Myocyte (in vitro differentiated cells): ENCODE data around the gene RFX3. TPM values are rescaled to one million over a fixed set of nuclear protein-coding genes. Genes with fewer than 3 reads are reported as not detected.

Experiments
- DNase-seq: peaks from one replicate; pipeline ENCODE4 v3.0.0-alpha.2; 2012; ENCODE audit warnings: low read depth
- total RNA-seq: library from RNA; depleted of rRNA; stranded (reverse); fragments of >200 nt; gene quantifications from 2 replicates; pipeline ENCODE4 v1.2.3, GENCODE V29; 2014

RFX3 gene
- total RNA-seq, 1 donor from 2014 or later, result 3.0 TPM

DNA sequence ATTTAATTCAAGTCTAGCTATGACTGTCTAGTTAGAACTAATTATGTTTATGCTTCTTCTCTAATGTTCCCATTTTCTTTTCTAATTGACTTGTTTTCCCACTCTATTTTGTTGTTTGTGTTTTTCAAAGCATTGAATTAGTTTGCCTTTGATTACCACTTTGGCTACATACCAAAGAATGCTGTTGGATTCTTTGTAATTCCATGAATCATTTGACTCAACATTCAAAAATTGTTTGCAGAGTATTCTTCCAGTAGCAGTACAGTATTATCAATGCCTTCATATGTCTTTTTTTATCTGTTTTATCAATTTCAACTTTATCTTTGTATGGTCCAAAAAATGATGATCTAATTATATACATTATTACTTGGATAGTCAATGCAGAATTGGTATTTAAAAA is 288.7 kb downstream of the RFX3 start:
- DNase-seq, result no peak

- no peak for DNase-seq
Measured at GRCh38 chr9:3235497-3235896, 290.3 kb downstream of the RFX3 start.

DNA sequence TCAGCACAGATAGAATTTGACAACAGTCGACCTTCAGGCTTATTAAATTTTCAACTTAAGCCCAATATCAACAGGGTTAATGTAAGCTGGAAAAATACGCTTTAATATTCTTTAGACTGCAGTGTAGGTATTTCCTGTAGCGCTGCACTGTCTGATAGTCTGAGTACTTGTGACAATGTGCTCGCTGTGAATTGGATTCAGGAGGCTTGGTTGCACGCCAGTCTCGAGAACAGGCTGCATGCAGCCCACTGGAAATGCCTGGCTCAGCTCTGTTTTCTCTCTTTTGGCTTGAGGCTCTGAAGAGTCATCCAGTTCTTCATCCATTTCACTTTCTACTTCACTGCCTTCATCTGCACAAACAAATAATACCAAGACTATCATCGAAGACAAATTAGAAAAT is 300.9 kb downstream of the RFX3 start:
- no peak for DNase-seq

- no peak for DNase-seq
Measured at GRCh38 chr9:3215658-3216057, 310.1 kb downstream of the RFX3 start.

DNA sequence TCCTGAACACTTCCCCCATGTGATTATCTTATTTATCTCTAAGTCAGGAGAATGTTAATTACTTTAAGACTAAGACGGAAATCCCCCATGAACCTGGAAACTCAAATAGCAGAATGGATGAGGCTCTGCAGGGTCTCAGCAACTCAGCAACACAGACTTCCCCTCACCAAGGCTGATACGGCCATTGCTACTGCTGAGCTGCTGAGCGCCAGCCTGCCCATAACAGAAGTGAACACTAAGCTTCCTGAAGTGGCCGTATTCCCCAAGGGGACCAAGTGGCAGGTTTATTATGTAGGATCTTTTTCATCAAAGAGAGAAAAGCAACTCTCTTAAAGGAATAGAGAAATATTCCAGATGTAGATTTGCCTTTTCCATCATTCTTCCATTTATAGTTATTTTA is 311.1 kb downstream of the RFX3 start:
- no peak for DNase-seq

DNA sequence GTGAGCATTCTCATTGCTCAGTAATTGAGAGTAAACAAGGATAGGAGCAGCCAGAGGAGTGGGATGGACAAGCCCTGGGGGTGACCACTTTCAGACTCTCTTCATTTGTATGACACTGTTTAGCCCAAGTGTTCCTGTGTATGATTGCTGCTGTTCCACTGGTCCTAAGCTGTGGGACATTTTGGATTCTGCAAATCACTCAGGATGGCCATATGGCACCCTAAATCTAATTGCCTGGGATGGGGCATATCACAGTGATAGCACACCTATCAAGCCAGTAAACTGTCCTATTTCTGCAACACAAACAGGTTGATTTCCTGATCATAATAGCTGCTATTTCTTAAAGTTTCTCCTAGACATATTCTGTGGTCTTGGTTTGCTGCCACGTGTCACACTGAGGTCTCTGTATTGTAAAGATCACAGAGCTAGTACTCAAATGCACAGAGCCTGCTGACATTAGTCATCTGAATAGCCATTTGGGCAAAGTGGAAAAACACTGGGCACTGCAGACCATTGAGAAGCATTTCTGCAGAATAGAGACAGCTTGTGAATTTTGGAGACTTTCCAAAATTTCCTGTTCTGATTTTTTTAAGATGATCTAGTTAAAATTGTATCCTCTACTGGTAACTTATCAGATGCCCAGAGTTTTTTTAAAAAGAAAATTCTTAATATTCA is 320.2 kb downstream of the RFX3 start:
- peak; percentile 11 for DNase-seq

DNA sequence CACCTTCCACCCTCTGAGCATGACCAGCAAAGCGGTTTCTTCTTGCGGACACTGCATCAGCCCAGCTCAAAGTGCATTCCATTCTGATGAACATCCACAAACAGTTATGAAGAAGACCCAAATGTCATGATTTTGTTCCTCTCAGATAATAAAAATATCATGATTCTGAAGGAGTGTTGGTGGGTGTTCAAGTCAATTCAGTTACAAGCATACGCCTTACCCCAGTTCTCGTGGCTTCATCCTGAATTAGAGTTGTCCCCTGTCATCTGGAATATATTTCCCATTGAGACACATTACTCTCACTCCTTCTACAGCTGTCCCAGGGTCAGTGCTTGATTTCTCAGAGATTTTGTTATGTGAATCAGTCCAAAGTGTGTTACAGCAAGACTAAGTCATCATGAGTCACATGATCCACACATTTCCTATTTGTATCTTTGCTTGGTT is 325.4 kb downstream of the RFX3 start:
- peak; percentile 25 for DNase-seq

- DNase-seq, result no peak
Measured at GRCh38 chr9:3193791-3194190, 332.0 kb downstream of the RFX3 start.

DNA sequence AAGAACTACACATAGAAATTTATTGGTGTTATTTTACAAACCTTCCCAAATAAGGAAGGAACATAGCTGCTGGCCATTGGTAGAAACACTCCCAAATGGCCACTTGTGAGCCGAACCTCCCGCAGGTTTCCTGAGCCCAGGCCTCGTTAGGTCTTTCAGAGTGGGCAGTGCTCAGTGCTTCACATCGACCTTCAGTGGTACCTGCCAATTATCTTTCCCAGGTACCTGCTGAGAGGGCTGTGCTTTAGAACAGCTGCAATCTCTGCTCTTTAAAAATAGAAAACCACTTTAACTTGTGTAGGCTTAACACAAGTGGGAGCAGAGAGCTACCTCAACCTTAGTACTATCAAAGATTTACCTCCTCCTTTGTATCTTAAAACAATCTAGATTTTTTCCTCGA is 334.1 kb downstream of the RFX3 start:
- DNase-seq, result no peak

- DNase-seq, result no peak
Measured at GRCh38 chr9:3189113-3189861, 336.5 kb downstream of the RFX3 start.

- no peak for DNase-seq
Measured at GRCh38 chr9:3186751-3187150, 339.1 kb downstream of the RFX3 start.

- DNase-seq, result peak; percentile 38
Measured at GRCh38 chr9:3181049-3181953, 344.5 kb downstream of the RFX3 start.

DNA sequence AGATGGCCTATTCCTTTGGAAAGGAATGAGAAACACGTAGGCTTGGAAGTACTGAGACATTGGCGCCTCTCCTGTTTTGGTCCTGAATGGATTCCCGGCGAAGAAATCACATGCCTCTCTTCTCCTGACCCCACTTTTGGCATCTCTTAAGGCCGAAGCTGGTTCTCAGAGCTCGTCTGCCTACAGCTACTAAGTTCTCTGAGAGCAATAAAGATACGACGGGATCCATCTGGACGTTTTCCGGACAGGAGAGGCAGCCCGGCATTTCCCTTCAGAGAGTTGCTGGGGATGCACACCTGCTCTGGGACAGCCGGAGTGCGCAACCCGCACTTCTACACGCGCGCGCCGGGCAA is 345.1 kb downstream of the RFX3 start:
- DNase-seq, result no peak

- DNase-seq, result no peak
Measured at GRCh38 chr9:3179711-3180110, 346.1 kb downstream of the RFX3 start.

GRCh38 chr9:3177936-3178335 is 347.9 kb downstream of the RFX3 start:
- DNase-seq, result peak; percentile 9

- peak; percentile 9 for DNase-seq
Measured at GRCh38 chr9:3177146-3177761, 348.5 kb downstream of the RFX3 start.

DNA sequence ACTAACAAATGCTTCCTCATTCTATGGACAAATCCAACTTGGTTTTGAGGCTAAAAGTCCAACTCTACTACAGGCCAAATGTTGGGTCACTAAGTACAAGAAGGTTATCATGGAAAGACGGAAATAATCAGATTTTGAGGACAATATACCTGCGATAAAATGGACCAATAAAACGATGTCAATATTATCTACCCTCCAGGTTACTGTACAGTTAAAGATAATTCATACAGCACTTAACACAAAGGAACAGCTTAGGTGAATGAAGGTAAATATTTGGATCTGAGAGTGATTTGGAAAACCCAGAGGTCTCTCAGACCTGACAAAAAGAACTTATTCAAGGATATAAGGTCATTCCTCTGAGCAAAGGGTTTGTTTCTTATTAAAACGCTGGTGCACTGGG is 352.4 kb downstream of the RFX3 start:
- no peak for DNase-seq

DNA sequence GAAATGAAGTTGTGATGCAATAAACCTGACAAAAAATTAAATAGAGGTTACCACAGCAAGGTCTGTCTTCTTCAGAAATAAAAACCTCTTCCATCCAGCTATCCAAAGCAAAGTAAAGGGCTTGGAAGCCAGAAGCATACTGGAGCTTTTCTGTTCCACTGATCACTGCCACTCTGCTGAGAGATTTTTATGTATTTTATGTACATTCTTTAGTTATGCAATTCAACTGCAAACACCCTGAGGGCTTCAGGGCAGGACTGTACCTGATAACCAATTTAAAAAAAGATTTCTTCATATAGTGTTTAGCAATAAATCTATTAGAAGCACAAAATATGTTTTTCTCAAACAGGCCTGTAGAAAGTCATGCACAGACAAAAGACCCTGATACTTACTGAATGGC is 355.0 kb downstream of the RFX3 start:
- DNase-seq, result no peak
